HEK293 (cell line): Measurements from ENCODE around the gene MSANTD2.

Experiments
- CTCF ChIA-PET: fragments of 350-600 bp; formaldehyde crosslinking; extraction: SDS; loops from one replicate; lab custom pipeline; 2021; ENCODE audit warnings: antibody characterized with exemption; lab: Yijun Ruan, JAX
- POLR2A ChIA-PET: fragments of 300-600 bp; formaldehyde crosslinking; extraction: SDS; loops from one replicate; lab custom pipeline; 2020; ENCODE audit warnings: antibody characterized with exemption, inconsistent platforms; lab: Yijun Ruan, JAX
- H3K27ac ChIP-seq: fragments of 200-500 bp; sonication (Bioruptor generic); 2 replicates; pipeline ENCODE4 v1.5.1; 2014; ENCODE audit warnings: low read depth, low read length, control low read depth, inconsistent platforms; ENCODE audit errors: extremely low read depth
- H3K36me3 ChIP-seq, 2 experiments: fragments of 200-500 bp in 1 of 2; sonication (Bioruptor generic) in 1 of 2; 1 replicate in 1 of 2; 2 replicates in 1 of 2; pipeline ENCODE4 v1.5.1; 2014 to 2017; ENCODE audit warnings: inconsistent platforms in 2 of 2, low read length in 2 of 2; ENCODE audit not compliant: control insufficient read depth in 2 of 2, insufficient read depth in 1 of 2
- H3K4me1 ChIP-seq: fragments of 200-500 bp; sonication (Bioruptor generic); 2 replicates; pipeline ENCODE4 v1.5.1; 2014; ENCODE audit warnings: mild to moderate bottlenecking, low read length, inconsistent platforms; ENCODE audit not compliant: control insufficient read depth, insufficient read depth
- H3K4me3 ChIP-seq: 2 replicates; pipeline ENCODE4 v1.5.1; 2011; ENCODE audit warnings: low read depth, mild to moderate bottlenecking, control low read depth, low read length, moderate library complexity
- H3K9me3 ChIP-seq: fragments of 200-500 bp; sonication (Bioruptor generic); 2 replicates; pipeline ENCODE4 v1.5.1; 2014; ENCODE audit warnings: low read depth, low read length, inconsistent platforms; ENCODE audit not compliant: control insufficient read depth, insufficient read depth
- KLF7 ChIP-seq: fragments of 450-650 bp; formaldehyde crosslinking; IDR thresholded peaks from 2 replicates; pipeline ENCODE4 v1.5.1; 2016; ENCODE audit warnings: missing biosample characterization, missing genetic modification characterization, borderline replicate concordance
- MYNN ChIP-seq: fragments of 450-650 bp; formaldehyde crosslinking; IDR thresholded peaks from 2 replicates; pipeline ENCODE4 v1.5.1; 2016; ENCODE audit warnings: missing biosample characterization, missing genetic modification characterization, borderline replicate concordance
- OSR2 ChIP-seq: fragments of 450-650 bp; formaldehyde crosslinking; IDR thresholded peaks from 2 replicates; pipeline ENCODE4 v1.5.1; 2016; ENCODE audit warnings: missing biosample characterization, missing genetic modification characterization
- PRDM4 ChIP-seq: fragments of 450-650 bp; formaldehyde crosslinking; IDR thresholded peaks from 2 replicates; pipeline ENCODE4 v1.5.1; 2017; ENCODE audit warnings: missing biosample characterization, missing genetic modification characterization
- ZNF112 ChIP-seq: fragments of 450-650 bp; formaldehyde crosslinking; IDR thresholded peaks from 2 replicates; pipeline ENCODE4 v1.5.0; 2017; ENCODE audit warnings: missing biosample characterization, missing genetic modification characterization
- ZNF148 ChIP-seq: fragments of 450-650 bp; formaldehyde crosslinking; IDR thresholded peaks from 2 replicates; pipeline ENCODE4 v1.5.0; 2017; ENCODE audit warnings: missing biosample characterization, missing genetic modification characterization, borderline replicate concordance
- ZNF184 ChIP-seq: fragments of 450-650 bp; IDR thresholded peaks from 2 replicates; pipeline ENCODE4 v1.5.1; 2018; ENCODE audit warnings: missing biosample characterization, mild to moderate bottlenecking, missing genetic modification characterization
- ZNF19 ChIP-seq: fragments of 450-650 bp; formaldehyde crosslinking; IDR thresholded peaks from 2 replicates; pipeline ENCODE4; 2016; ENCODE audit warnings: missing biosample characterization, missing genetic modification characterization, low read depth
- ZNF211 ChIP-seq: fragments of 450-650 bp; formaldehyde crosslinking; IDR thresholded peaks from 2 replicates; pipeline ENCODE4 v1.5.1; 2016; ENCODE audit warnings: low read depth, missing biosample characterization, missing genetic modification characterization
- ZNF394 ChIP-seq: fragments of 450-650 bp; formaldehyde crosslinking; IDR thresholded peaks from 2 replicates; pipeline ENCODE4 v1.5.1; 2016; ENCODE audit warnings: missing biosample characterization, missing genetic modification characterization, mild to moderate bottlenecking, moderate library complexity, borderline replicate concordance
- ZNF404 ChIP-seq: fragments of 450-650 bp; formaldehyde crosslinking; IDR thresholded peaks from 2 replicates; pipeline ENCODE4 v1.5.1; 2017; ENCODE audit warnings: missing biosample characterization, missing genetic modification characterization
- ZNF416 ChIP-seq: fragments of 450-650 bp; formaldehyde crosslinking; IDR thresholded peaks from 2 replicates; pipeline ENCODE4 v1.5.1; 2016; ENCODE audit warnings: missing biosample characterization, missing genetic modification characterization
- ZNF423 ChIP-seq: fragments of 450-650 bp; formaldehyde crosslinking; IDR thresholded peaks from 2 replicates; pipeline ENCODE4 v1.5.1; 2016; ENCODE audit warnings: missing biosample characterization, missing genetic modification characterization
- ZNF426 ChIP-seq: fragments of 450-650 bp; formaldehyde crosslinking; IDR thresholded peaks from 2 replicates; pipeline ENCODE4 v1.5.1; 2017; ENCODE audit warnings: missing biosample characterization, missing genetic modification characterization, mild to moderate bottlenecking, inconsistent platforms, moderate library complexity
- ZNF521 ChIP-seq: fragments of 450-650 bp; formaldehyde crosslinking; IDR thresholded peaks from 2 replicates; pipeline ENCODE4 v1.5.1; 2017; ENCODE audit warnings: missing biosample characterization, mild to moderate bottlenecking, missing genetic modification characterization
- ZNF544 ChIP-seq: fragments of 450-650 bp; formaldehyde crosslinking; IDR thresholded peaks from 2 replicates; pipeline ENCODE4 v1.5.0; 2017; ENCODE audit warnings: missing biosample characterization, missing genetic modification characterization
- ZNF548 ChIP-seq: fragments of 450-650 bp; formaldehyde crosslinking; IDR thresholded peaks from 2 replicates; pipeline ENCODE4 v1.5.1; 2016; ENCODE audit warnings: missing biosample characterization, missing genetic modification characterization
- ZNF549 ChIP-seq: fragments of 450-650 bp; IDR thresholded peaks from 2 replicates; pipeline ENCODE4 v1.5.1; 2018; ENCODE audit warnings: missing biosample characterization, missing genetic modification characterization, mild to moderate bottlenecking, inconsistent platforms, moderate library complexity
- ZNF560 ChIP-seq: fragments of 450-650 bp; formaldehyde crosslinking; IDR thresholded peaks from 2 replicates; pipeline ENCODE4 v1.5.1; 2017; ENCODE audit warnings: missing biosample characterization, missing genetic modification characterization, borderline replicate concordance
- ZNF621 ChIP-seq: fragments of 450-650 bp; formaldehyde crosslinking; IDR thresholded peaks from 2 replicates; pipeline ENCODE4 v1.5.1; 2017; ENCODE audit warnings: missing biosample characterization, missing genetic modification characterization
- ZNF654 ChIP-seq: fragments of 450-650 bp; formaldehyde crosslinking; IDR thresholded peaks from 2 replicates; pipeline ENCODE4 v1.5.1; 2016; ENCODE audit warnings: low read depth, missing biosample characterization, missing genetic modification characterization
- ZNF747 ChIP-seq: fragments of 450-650 bp; formaldehyde crosslinking; IDR thresholded peaks from 2 replicates; pipeline ENCODE4 v1.5.1; 2016; ENCODE audit warnings: missing biosample characterization, missing genetic modification characterization
- ZNF76 ChIP-seq: fragments of 450-650 bp; formaldehyde crosslinking; IDR thresholded peaks from 2 replicates; pipeline ENCODE4; 2016; ENCODE audit warnings: low read depth, missing biosample characterization, missing genetic modification characterization, borderline replicate concordance
- ZNF843 ChIP-seq: fragments of 450-650 bp; formaldehyde crosslinking; IDR thresholded peaks from 2 replicates; pipeline ENCODE4 v1.5.1; 2016; ENCODE audit warnings: missing biosample characterization, missing genetic modification characterization
- ZSCAN18 ChIP-seq: fragments of 450-650 bp; formaldehyde crosslinking; IDR thresholded peaks from 2 replicates; pipeline ENCODE4 v1.5.1; 2016; ENCODE audit warnings: missing biosample characterization, missing genetic modification characterization
- ZSCAN30 ChIP-seq: fragments of 450-650 bp; IDR thresholded peaks from 2 replicates; pipeline ENCODE4 v1.5.1; 2018; ENCODE audit warnings: missing biosample characterization, mild to moderate bottlenecking, missing genetic modification characterization, moderate library complexity

MSANTD2 gene

GRCh38 chr11:124754710-124755109, 45.5 kb downstream of the MSANTD2 start:
- ChIA-PET POLR2A (no interaction called here), CTCF (interaction anchor here (0.9 to 1.8 kb wide), 4 partner anchors 8 to 85 kb away, joined by 3 to 7 read pairs (median 4); partner anchors contain the start of gene MSANTD2)
- Histone ChIP-seq H3K4me1 (no peaks in the 10 kb centered on the region), H3K4me3 (no peak overlapping the region), H3K27ac (no peak overlapping the region), H3K9me3 (no peaks in the 10 kb centered on the region), H3K36me3 (no peaks in the 10 kb centered on the region)
- TF ChIP-seq ZNF654 (tag by site-specific recombination) (no peak), ZNF211 (no peak), OSR2 (no peak), ZNF423 (tag by site-specific recombination) (no peak), ZNF747 (no peak), ZNF426 (no peak), ZNF76 (no peak), ZNF112 (tag by site-specific recombination) (no peak), ZNF549 (no peak), ZNF416 (tag by site-specific recombination) (no peak), ZNF560 (tag by site-specific recombination) (no peak), ZSCAN30 (tag by site-specific recombination) (no peak), ZNF521 (tag by site-specific recombination) (no peak), PRDM4 (tag by site-specific recombination) (no peak), MYNN (tag by site-specific recombination) (no peak), ZNF621 (tag by site-specific recombination) (no peak), ZNF544 (no peak), ZNF843 (tag by site-specific recombination) (no peak)

- H3K27ac ChIP-seq: no peak overlapping the region
- H3K36me3 ChIP-seq: no peaks in the 10 kb centered on the region
- H3K4me3 ChIP-seq: no peak overlapping the region
- ChIA-PET CTCF (interaction anchor here (1.6 to 2.1 kb wide), 2 partner anchors 9 to 82 kb away, joined by 7 to 8 read pairs; no protein-coding TSS in a partner anchor), POLR2A (interaction anchor here (1.3 kb wide), 1 partner anchor 9 kb away, joined by 4 read pairs; no protein-coding TSS in a partner anchor)
- no peaks in the 10 kb centered on the region for H3K4me1 ChIP-seq
- H3K9me3 ChIP-seq: no peaks in the 10 kb centered on the region
- TF ChIP-seq ZNF548 (tag by site-specific recombination): no peak
- no peak for TF ChIP-seq ZNF19 (tag by site-specific recombination)
- TF ChIP-seq ZNF184 (tag by site-specific recombination): no peak
- TF ChIP-seq ZSCAN18 (tag by site-specific recombination): no peak
- no peak for TF ChIP-seq ZNF148
- no peak for TF ChIP-seq ZNF394
- no peak for TF ChIP-seq KLF7
- TF ChIP-seq ZNF404 (tag by site-specific recombination): no peak
These were observed 45.9 kb downstream of the MSANTD2 start for GRCh38 chr11:124754309-124754708.
